Measurements from ENCODE around the gene RPS8. TPM values are rescaled to one million over a fixed set of nuclear protein-coding genes. Genes with fewer than 3 reads are reported as not detected.

The RPS8 gene
- total and polyA plus RNA-seq, 4 donors: 258 to 891 (median 575) TPM

GRCh38 chr1:44733784-44734183, 41.6 kb upstream of the RPS8 start:
- Histone ChIP-seq H3K36me3 (ENCODE audit: control insufficient read depth in 4 of 4, insufficient read depth in 3 of 4, low read depth in 1 of 4, low read length in 3 of 4) (no peaks in the 10 kb centered on the region), H3K27me3 (ENCODE audit: control insufficient read depth in 4 of 4, insufficient read depth in 4 of 4, low read length in 3 of 4) (no peaks in the 10 kb centered on the region), H3K9ac (ENCODE audit: low read depth in 1 of 2, low read length in 2 of 2) (no peak overlapping the region), H3K27ac (ENCODE audit: low read depth in 1 of 2, low read length in 2 of 2) (no peak overlapping the region), H3K4me3 (ENCODE audit: low read depth in 1 of 3, low read length in 3 of 3) (no peak overlapping the region), H3K9me3 (ENCODE audit: control insufficient read depth in 4 of 4, low read length in 3 of 4) (no peaks in the 10 kb centered on the region), H3K4me1 (ENCODE audit: control insufficient read depth in 4 of 4, insufficient read depth in 4 of 4, low read length in 3 of 4) (peaks cover 0 to 1% (median 0%) of the 10 kb centered on the region in 4 donors)
- no peak for DNase-seq (ENCODE audit: low spot score)
- TF ChIP-seq GABPA (IDR thresholded peaks at IDR 0.05 in 1 of 2, conservative IDR thresholded peaks at IDR 0.05 in 1 of 2) (no peak), TAF1 (conservative IDR thresholded peaks at IDR 0.05) (no peak), HNF4G (IDR thresholded peaks at IDR 0.05) (no peak), EGR1 (IDR thresholded peaks at IDR 0.05; ENCODE audit: low read depth in 2 of 2) (no peak), RAD21 (IDR thresholded peaks at IDR 0.05) (no peak), ZBTB33 (IDR thresholded peaks at IDR 0.05) (no peak), REST (IDR thresholded peaks at IDR 0.05) (no peak), FOXA2 (IDR thresholded peaks at IDR 0.05) (no peak), ATF3 (IDR thresholded peaks at IDR 0.05) (no peak), SP1 (IDR thresholded peaks at IDR 0.05) (no peak), NR2F2 (IDR thresholded peaks at IDR 0.05) (no peak), HNF4A (conservative IDR thresholded peaks at IDR 0.05) (no peak), CTCF (IDR thresholded peaks at IDR 0.05; ENCODE audit: low read depth, low read length, missing input control) (no peak), YY1 (IDR thresholded peaks at IDR 0.05) (no peak), RXRA (IDR thresholded peaks at IDR 0.05) (no peak), MAX (IDR thresholded peaks at IDR 0.05) (no peak), FOXA1 (IDR thresholded peaks at IDR 0.05) (no peak)
- WGBS: 74% methylated on average over 1 of the region's 1 CpG

- WGBS: 100% methylated on average over 1 of the region's 1 CpG
- no peak for TF ChIP-seq ZBTB33 (IDR thresholded peaks at IDR 0.05)
- no peak for TF ChIP-seq FOXA2 (IDR thresholded peaks at IDR 0.05)
- TF ChIP-seq ATF3 (IDR thresholded peaks at IDR 0.05): no peak
- TF ChIP-seq YY1 (IDR thresholded peaks at IDR 0.05): no peak
- no peak for TF ChIP-seq RAD21 (IDR thresholded peaks at IDR 0.05)
- TF ChIP-seq RXRA (IDR thresholded peaks at IDR 0.05): no peak
- TF ChIP-seq SP1 (IDR thresholded peaks at IDR 0.05): no peak
- TF ChIP-seq HNF4G (IDR thresholded peaks at IDR 0.05): no peak
- no peak for TF ChIP-seq MAX (IDR thresholded peaks at IDR 0.05)
- no peak for TF ChIP-seq GABPA (IDR thresholded peaks at IDR 0.05 in 1 of 2, conservative IDR thresholded peaks at IDR 0.05 in 1 of 2)
- TF ChIP-seq EGR1 (IDR thresholded peaks at IDR 0.05; ENCODE audit: low read depth in 2 of 2): no peak
Observed at GRCh38 chr1:44735992-44736391, 39.3 kb upstream of the RPS8 start.

More at GRCh38 chr1:44735992-44736391, 39.3 kb upstream of the RPS8 start:
- H3K4me3 ChIP-seq (ENCODE audit: low read depth in 1 of 3, low read length in 3 of 3): no peak overlapping the region
- no peak overlapping the region for H3K9ac ChIP-seq (ENCODE audit: low read depth in 1 of 2, low read length in 2 of 2)
- H3K27ac ChIP-seq (ENCODE audit: low read depth in 1 of 2, low read length in 2 of 2): no peak overlapping the region
- no peaks in the 10 kb centered on the region for H3K36me3 ChIP-seq (ENCODE audit: control insufficient read depth in 4 of 4, insufficient read depth in 3 of 4, low read depth in 1 of 4, low read length in 3 of 4)
- no peaks in the 10 kb centered on the region for H3K27me3 ChIP-seq (ENCODE audit: control insufficient read depth in 4 of 4, insufficient read depth in 4 of 4, low read length in 3 of 4)
- no peak for DNase-seq (ENCODE audit: low spot score)
- no peaks in the 10 kb centered on the region for H3K9me3 ChIP-seq (ENCODE audit: control insufficient read depth in 4 of 4, low read length in 3 of 4)
- H3K4me1 ChIP-seq (ENCODE audit: control insufficient read depth in 4 of 4, insufficient read depth in 4 of 4, low read length in 3 of 4): peaks cover 5 to 11% (median 9%) of the 10 kb centered on the region in 4 donors
